Endodermal cell (in vitro differentiated cells): Measurements from ENCODE around the gene LIPK. TPM values are rescaled to one million over a fixed set of nuclear protein-coding genes. Genes with fewer than 3 reads are reported as not detected.

Experiments used
- DNase-seq: peaks from one replicate; pipeline ENCODE4 v3.0.0-alpha.2; 2017
- H3K27ac ChIP-seq: 2 replicates; pipeline ENCODE4 v1.5.1; 2013; ENCODE audit warnings: mild to moderate bottlenecking, low read depth, low read length, moderate library complexity
- H3K27me3 ChIP-seq: 2 replicates; pipeline ENCODE4 v1.6.1; 2013; ENCODE audit warnings: mild to moderate bottlenecking, low read length, moderate library complexity; ENCODE audit not compliant: insufficient read depth, control insufficient read depth, poor library complexity, severe bottlenecking
- H3K36me3 ChIP-seq: 2 replicates; pipeline ENCODE4 v1.7.0; 2013; ENCODE audit warnings: mild to moderate bottlenecking, low read length, moderate library complexity; ENCODE audit not compliant: control insufficient read depth, insufficient read depth
- H3K4me1 ChIP-seq: one replicate; pipeline ENCODE4 v1.7.0; 2013; ENCODE audit warnings: low read length; ENCODE audit not compliant: control insufficient read depth, insufficient read depth
- H3K4me3 ChIP-seq: 2 replicates; pipeline ENCODE4 v1.5.1; 2013; ENCODE audit warnings: mild to moderate bottlenecking, low read length, moderate library complexity
- H3K9ac ChIP-seq: 2 replicates; pipeline ENCODE4 v1.6.1; 2013; ENCODE audit warnings: mild to moderate bottlenecking, low read length, moderate library complexity; ENCODE audit not compliant: poor library complexity, severe bottlenecking; ENCODE audit errors: extremely low read depth
- H3K9me3 ChIP-seq: 2 replicates; pipeline ENCODE4 v1.6.1; 2013; ENCODE audit warnings: mild to moderate bottlenecking, low read length, moderate library complexity; ENCODE audit not compliant: control insufficient read depth
- H3K27ac Mint-ChIP-seq: 2 replicates; pipeline ENCODE4 v1.8.0; 2020; ENCODE audit warnings: mixed read lengths
- H3K27me3 Mint-ChIP-seq: 2 replicates; pipeline ENCODE4 v1.8.0; 2021; ENCODE audit warnings: mild to moderate bottlenecking, mixed read lengths; ENCODE audit not compliant: insufficient read depth
- H3K36me3 Mint-ChIP-seq: 2 replicates; pipeline ENCODE4 v1.8.0; 2020; ENCODE audit warnings: low read depth, mixed read lengths
- H3K4me1 Mint-ChIP-seq: 2 replicates; pipeline ENCODE4 v1.8.0; 2020; ENCODE audit warnings: mixed read lengths
- H3K4me3 Mint-ChIP-seq: 2 replicates; pipeline ENCODE4 v1.8.0; 2020; ENCODE audit warnings: mild to moderate bottlenecking, moderate library complexity, mixed read lengths
- H3K9me3 Mint-ChIP-seq: 2 replicates; pipeline ENCODE4 v1.8.0; 2020; ENCODE audit warnings: mild to moderate bottlenecking, mixed read lengths
- CTCF ChIP-seq: fragments of 200-600 bp; sonication (generic); conservative IDR thresholded peaks from 2 replicates; pipeline ENCODE4 v1.5.0; 2021; ENCODE audit warnings: antibody characterized with exemption, mild to moderate bottlenecking
- WGBS, 2 experiments: methylation state at CpG; one replicate each; pipeline versions ENCODE4 v1.1.5 to v1.1.7; 2013; ENCODE audit warnings: missing lambda C conversion rate in 2 of 2, mixed read lengths in 1 of 2; ENCODE audit not compliant: insufficient coverage in 1 of 2, insufficient read length in 1 of 2; 5-methylcytosine and 5-hydroxymethylcytosine counted together
- total RNA-seq, 2 donors: library from RNA; stranded (reverse); fragmentation: NEBNext Ultra II Directional in 1 of 2; extraction: Animal tissue kit (Norgen Biotek cat#: 25700) in 1 of 2; gene quantifications; 2 replicates in 1 of 2; 3 replicates in 1 of 2; pipeline ENCODE4 v1.2.1, GENCODE V29; 2021

LIPK gene
- total RNA-seq, 2 donors from 2014 or later = not detected

- H3K4me3 Mint-ChIP-seq = no peak overlapping the region
- H3K27ac ChIP-seq = no peak overlapping the region
- H3K27me3 Mint-ChIP-seq = peaks cover 5% of the 10 kb centered on the region
Measured at GRCh38 chr10:88792661-88793060, 86.6 kb downstream of the LIPK start.

GRCh38 chr10:88793712-88794299 lies 87.8 kb downstream of the LIPK start:
- Histone ChIP-seq H3K9ac (no peak overlapping the region), H3K36me3 (no peaks in the 10 kb centered on the region), H3K9me3 (no peaks in the 10 kb centered on the region), H3K4me1 (no peaks in the 10 kb centered on the region), H3K27me3 (no peaks in the 10 kb centered on the region), H3K4me3 (no peak overlapping the region), H3K27ac (no peak overlapping the region)
- Mint-ChIP-seq H3K4me1 (no peaks in the 10 kb centered on the region), H3K27me3 (peaks cover 12% of the 10 kb centered on the region), H3K9me3 (no peaks in the 10 kb centered on the region), H3K27ac (no peak overlapping the region), H3K4me3 (no peak overlapping the region), H3K36me3 (no peaks in the 10 kb centered on the region)
- no peak for DNase-seq
- TF ChIP-seq CTCF = no peak
- 75 to 100% methylated on average over 1 to 2 of the region's 2 CpGs for WGBS, 2 experiments

More at GRCh38 chr10:88792661-88793060, 86.6 kb downstream of the LIPK start:
- H3K36me3 Mint-ChIP-seq = no peaks in the 10 kb centered on the region
- no peak for DNase-seq
- H3K4me3 ChIP-seq = no peak overlapping the region
- no peak overlapping the region for H3K27ac Mint-ChIP-seq
- no peak for TF ChIP-seq CTCF
- H3K36me3 ChIP-seq = no peaks in the 10 kb centered on the region
- H3K9ac ChIP-seq = no peak overlapping the region
- H3K9me3 Mint-ChIP-seq = no peaks in the 10 kb centered on the region
- no peaks in the 10 kb centered on the region for H3K4me1 ChIP-seq
- 90 to 95% methylated on average over 2 to 4 of the region's 4 CpGs for WGBS, 2 experiments
- H3K27me3 ChIP-seq = no peaks in the 10 kb centered on the region
- H3K4me1 Mint-ChIP-seq = no peaks in the 10 kb centered on the region
- H3K9me3 ChIP-seq = no peaks in the 10 kb centered on the region

GRCh38 chr10:88794731-88795130 lies 88.7 kb downstream of the LIPK start:
- Mint-ChIP-seq H3K4me3 (no peak overlapping the region), H3K27me3 (peaks cover 12% of the 10 kb centered on the region)
- WGBS, 2 experiments = 89 to 100% methylated on average over 1 of the region's 1 CpG

More at GRCh38 chr10:88794731-88795130, 88.7 kb downstream of the LIPK start:
- TF ChIP-seq CTCF = no peak
- Mint-ChIP-seq H3K36me3 (no peaks in the 10 kb centered on the region), H3K4me1 (no peaks in the 10 kb centered on the region), H3K27ac (no peak overlapping the region), H3K9me3 (no peaks in the 10 kb centered on the region)
- Histone ChIP-seq H3K27me3 (no peaks in the 10 kb centered on the region), H3K9ac (no peak overlapping the region), H3K4me3 (no peak overlapping the region), H3K36me3 (no peaks in the 10 kb centered on the region), H3K27ac (no peak overlapping the region), H3K9me3 (no peaks in the 10 kb centered on the region), H3K4me1 (no peaks in the 10 kb centered on the region)
- no peak for DNase-seq
